HS-5 (cell line): ENCODE data around the gene KCNMA1.

Source experiments
- DNase-seq: peaks from one replicate; pipeline ENCODE4 v3.0.0-alpha.2; 2012; ENCODE audit warnings: low read depth

KCNMA1 gene

DNA sequence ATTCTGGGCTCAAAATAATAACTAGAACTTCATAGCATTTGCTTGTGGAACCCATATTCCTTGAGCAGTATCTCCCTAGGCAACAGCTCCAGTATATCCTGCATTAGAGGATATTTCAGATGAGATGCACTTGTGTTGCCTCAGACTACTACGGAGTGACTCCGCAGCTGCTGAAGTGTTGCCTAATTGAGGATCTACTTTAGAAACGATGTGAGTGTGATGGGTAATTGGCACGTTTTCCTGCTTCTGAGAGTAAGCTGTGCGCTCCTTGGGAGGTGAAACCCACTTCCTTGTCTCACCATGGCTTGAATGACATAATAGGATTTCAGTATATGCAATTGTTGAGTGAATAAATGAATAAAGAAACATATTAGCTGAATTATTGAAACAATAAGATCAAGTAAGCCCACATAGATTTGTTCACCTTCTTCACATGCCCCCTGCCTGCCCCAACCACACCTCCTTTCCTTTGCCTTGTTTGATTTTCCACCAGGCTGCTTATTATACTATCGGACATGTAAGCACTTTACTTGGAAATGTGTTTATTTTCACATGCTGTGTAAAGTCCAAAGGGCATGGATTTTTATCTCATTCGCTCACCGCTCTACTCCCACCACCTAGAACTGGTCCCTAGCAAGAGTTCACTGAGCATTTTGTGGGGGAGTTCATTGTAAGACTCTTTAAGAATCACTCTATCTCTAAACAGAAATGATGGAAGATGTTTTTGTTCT lies 303.8 kb downstream of the KCNMA1 start:
- DNase-seq, result no peak

DNA sequence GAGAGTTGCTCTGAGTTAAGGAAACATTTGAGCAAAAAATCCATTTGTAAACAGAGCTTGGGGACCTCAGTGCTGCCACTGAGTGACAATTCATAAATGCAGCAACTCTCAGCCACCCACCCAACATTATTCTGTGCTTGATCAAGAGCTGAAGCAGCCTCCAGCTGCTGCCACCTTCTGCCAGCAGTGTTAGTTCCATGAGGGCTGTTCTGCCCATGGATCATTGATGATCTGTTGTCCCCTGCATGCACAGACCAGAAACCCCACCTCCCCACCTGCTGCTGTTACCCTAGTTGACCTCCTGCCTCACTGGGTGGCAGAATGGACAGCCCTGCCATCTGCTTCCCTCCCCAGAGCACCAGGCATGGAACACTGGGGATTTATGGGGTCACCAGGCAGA lies 305.4 kb downstream of the KCNMA1 start:
- no peak for DNase-seq

DNA sequence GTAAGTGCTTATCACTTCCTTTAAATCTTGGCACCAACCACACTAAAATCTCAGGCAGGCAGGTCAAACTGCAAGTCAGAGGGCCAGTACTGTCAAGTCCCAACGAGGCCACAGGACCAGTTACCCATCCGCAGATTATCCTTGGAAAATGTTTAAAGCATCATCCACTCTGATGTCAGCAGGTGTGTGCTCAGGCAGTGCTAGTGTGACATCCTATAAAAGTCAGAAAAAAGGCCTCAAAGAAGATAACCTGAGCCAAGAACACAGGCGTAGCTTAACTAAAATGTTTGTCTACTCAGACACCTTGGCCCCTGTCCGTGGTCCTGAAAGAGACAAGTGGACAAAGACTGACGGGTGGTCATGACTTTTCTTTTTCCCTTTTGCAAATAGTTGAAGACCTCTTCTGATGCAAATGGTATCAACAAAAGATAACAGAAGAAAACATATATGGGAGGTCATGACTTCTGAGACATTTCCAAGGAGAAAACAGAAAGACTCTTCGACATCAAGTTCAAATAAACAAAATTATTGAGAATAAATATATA lies 309.3 kb downstream of the KCNMA1 start:
- DNase-seq, result no peak

DNA sequence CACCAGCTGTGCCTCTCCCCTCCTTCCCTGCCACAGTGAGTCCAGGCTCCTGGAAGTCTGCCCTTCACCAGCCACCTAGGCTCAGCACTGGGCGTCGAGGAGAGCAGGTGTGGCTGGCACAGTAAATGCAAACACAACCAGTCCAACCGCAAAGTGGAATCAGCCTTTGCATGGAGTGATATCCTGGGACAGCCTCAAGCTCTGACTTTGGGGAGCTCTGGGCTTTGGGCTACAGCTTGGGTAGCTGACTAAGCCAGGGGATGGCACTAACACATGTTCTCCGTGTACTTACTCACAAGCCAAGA lies 312.4 kb downstream of the KCNMA1 start:
- no peak for DNase-seq

- no peak for DNase-seq
These were observed 315.8 kb downstream of the KCNMA1 start for GRCh38 chr10:77321838-77322237.

DNA sequence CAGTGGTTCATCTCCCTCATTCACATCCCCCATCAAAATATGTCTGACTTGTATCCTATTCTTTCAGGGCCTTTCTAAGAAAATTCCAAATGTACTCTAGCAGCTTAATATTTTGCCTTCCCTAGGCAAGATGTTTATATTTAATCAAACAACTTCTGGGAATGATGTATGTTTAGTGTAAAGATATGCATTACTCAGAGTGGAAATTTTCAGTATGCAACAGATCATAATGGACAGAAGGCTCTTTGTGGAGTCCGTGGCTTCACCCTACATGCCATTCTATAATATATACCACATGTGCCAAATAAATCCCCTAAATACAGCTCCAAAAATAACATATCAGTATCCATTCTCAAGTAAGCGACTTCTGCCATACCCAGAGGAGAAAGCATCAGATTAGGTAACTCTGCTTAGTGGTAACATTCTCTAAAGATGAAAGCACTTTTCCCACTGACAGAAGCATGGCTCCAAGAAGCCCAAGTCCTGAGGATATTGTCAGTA lies 316.6 kb downstream of the KCNMA1 start:
- DNase-seq, result peak; percentile 86

GRCh38 chr10:77319557-77319956 lies 318.1 kb downstream of the KCNMA1 start:
- no peak for DNase-seq

GRCh38 chr10:77318739-77319138 lies 318.9 kb downstream of the KCNMA1 start:
- no peak for DNase-seq

DNA sequence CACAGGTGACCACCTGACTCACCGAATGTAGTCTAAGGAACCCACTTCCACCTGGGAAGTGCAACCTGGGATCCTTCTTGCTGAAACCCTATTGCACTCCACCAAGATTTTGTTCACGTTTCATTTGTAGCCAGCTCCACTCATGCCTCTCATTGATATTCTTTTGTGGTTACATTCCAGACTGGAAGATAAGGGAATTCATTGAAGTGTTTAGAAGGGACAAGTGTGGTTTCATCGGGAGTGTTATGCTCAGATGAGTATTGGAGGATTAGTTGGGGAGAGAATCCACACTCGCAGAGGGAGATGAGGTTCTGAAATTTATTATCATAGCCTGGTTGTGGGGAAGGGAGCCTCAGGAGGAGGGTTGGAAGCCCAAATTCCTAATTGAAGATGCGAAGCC lies 320.4 kb downstream of the KCNMA1 start:
- DNase-seq, result no peak

DNA sequence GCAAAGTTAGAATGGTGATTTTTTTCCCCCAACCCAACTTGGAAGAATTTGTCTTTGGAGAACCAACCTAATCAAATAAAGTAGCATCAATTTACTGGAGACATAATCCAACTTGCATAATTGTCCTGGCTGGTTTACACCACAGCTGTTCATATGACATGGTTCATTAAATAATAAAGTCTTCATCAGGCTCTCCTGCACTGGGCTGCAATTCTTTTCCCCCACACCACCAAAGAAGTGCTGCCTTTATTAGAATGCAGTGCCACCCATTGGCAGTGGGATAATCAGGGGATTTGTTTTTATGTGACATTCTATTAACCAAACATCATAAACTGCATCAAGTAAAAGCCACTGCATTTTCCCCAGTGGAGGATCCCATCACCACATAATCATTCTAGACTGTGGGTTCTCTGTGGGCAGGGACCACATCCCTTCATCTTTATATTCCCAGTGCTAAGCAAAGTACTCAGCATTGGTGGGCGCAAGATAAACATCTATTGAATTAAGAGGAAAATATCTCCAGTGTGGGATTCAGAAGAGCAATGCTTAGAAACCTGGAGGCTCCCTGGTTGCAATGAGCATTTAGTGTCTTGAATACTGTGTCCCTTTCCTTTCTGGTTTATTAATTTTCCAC lies 322.0 kb downstream of the KCNMA1 start:
- DNase-seq, result no peak

DNA sequence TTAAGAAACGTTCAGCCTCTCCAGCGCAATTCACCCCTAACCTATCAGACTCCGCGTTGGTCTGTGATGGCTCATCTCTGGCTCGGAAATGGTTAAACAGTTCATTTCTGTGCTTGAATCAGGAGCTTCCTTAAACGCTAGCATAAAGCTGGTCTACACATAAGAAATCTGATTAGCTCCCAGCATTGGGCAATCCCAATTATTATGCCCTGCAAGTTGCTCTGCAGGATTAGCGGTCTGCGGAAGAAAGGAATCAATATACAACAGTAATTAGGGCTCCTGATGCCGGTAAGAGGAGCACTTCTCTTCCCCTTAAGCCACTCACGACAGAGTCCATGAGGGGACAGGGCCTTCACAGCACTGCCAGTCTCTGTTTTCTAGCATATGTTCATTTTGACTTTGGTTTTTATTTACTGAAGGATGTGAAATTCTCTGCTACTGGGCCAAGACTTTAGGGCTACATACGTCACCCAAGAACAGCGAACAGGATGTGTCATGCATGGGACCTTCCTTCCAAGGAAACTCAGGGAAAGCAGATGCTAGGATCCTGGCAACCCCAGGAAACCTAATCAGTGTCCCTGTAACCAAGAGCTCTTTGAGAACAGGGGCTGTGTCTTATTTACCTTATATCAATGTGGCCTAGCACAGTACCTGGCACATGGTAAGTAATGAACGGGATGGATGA lies 324.4 kb downstream of the KCNMA1 start:
- no peak for DNase-seq

DNA sequence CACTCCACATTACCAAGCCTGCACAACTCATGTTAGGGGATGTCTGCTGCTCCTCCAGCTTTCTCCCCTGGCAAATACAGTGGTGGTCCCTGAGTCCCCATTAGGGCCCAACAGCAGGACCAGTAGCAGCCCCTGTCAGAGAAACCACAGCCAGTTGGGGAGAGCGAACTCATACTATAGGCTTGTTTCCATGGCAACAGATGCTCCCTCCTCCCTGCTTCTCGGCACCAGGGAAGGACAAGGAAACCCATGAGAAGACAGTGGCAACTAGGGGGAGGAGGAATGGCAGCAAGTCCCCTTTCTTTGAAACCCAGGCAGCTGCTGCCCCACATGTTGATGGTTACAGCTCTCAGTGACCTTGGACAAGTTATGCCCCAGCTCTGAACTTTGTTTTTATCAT lies 326.4 kb downstream of the KCNMA1 start:
- DNase-seq, result no peak

DNA sequence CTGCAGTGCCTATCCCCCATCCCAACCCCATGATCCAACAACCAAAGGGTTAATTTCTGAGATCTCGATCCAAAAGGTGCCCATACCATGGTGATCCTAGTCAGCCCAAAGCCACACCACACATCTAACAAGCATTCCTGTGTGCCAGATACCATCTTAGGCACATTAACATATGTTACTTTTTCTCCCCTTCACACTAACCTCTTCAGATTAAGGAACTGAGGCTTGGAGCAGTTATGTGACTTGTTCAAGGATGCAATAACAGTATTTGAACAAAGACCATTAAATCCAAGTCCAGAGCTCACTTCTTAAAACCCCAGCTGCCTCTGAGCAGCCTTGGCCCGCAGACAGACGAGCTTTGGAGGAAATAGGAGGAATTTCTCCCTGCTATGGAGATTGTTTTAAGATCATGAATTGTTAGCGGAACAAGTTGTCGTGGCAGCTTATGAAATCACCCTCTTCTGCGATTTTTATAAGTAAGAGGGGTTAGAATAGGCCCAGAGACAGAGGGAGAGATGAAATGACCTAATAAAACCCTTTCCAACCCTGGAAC lies 327.2 kb downstream of the KCNMA1 start:
- DNase-seq, result no peak

DNA sequence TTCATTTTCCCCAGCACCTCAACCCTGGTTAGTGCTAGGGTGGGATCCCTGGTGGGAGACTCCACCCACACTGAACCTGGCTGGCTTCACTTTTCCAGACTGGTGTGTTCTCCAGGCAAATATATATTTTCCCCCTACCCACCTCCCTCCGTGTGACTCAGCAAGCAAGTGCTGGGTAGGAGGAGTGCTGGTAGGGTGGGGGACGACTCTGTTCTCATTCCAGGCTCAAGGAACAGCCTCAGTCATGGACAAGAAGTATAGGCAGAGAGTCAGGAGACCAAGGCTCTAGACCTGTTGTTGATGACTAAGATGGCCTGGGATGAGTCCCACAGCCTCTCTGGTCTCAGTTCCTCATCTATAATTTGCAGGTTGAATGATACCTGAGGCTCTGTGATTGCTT lies 328.1 kb downstream of the KCNMA1 start:
- DNase-seq, result no peak

- DNase-seq, result no peak
These were observed 328.5 kb downstream of the KCNMA1 start for GRCh38 chr10:77309092-77309491.

DNA sequence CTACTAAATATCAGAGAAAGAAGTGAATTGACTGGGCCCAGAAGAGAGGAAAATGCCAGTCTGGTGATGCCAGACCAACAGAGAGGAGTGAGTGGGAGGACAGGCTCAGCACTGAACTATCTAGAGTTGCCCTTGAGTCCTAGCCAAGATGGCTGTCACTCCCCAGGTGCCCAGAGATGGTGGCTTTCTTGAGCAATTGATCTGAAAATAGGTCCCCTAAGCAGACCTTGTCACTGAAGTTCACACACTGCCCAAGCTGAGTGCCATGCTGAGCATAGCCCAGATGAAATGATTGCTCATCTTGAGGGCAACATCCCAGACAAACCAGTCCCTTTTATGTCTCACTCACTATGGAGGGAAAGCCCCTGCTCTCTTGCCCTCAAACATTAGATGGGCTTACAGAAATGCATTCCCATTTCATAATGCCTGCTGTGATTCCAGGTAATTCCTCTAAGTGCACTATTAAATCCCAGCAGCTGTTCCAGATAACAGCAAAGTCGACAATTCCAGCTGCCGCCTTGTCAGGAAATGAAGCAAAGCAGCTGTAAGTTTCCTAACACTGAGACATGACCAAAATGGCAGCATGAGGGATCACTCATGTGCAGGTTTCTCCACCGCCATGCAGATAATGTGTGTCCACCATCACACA lies 329.4 kb downstream of the KCNMA1 start:
- DNase-seq, result no peak

DNA sequence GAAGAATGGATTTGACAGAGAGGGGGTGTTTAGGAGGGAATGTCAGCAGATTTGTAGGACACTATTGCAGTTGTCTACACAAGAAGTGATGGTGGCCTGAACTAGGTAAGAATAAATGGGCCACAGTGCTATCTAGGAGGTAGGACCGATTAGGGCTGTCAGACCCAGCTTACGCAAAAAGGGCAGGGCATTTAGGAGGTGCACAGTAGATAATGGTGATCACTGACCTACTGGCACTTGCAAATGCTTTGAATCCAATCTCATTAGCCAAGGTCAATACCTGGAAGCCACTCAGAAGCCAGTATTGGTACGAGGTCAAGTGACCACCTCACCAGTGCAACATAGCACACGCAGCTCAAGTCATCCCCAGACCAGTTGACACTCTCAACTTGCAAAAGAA lies 330.9 kb downstream of the KCNMA1 start:
- no peak for DNase-seq

DNA sequence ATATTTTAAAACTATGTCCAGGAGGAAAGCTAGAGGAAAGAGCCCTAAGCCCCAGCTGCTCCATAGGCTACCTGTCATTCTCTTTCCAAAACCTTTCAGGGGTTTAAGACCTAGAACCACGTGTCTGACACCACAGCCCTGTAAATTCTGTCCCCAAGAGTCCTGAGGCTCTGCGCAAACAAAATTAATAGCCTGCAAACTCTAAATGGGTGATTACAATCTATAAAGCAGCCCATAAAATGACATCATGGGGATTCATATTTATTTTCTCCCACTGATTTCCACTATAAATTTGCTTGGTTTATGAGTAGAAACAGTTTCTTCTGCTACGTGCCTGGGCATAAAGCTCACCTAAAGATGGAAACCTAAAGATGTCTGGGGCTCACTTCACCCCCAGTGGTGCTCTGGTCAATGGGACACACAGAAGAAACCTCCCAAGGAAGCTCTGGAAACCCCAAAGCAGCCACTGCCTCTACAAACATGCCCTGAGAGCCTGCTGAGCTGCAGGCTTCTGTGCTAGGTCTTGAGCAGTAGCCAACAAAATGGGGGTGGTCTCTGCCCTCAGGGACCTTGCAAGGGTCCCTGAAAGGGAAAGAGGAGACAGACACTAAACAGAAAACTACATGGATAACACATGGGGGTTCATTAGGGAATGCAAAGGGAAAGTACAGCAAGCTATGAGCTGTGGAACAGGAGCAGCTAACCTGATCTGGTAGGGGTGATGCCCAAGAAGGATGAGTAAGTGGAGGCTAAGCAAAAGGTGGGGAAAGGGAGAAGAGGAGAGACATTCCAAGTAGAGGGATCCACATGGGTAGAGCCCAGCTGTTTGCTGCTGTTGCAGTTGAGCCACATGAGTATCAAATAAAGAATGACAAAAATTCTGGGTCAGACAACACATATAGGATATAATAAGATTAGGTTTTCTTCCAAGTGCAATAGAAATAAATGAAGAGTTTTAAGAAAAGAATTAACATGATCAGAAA lies 331.7 kb downstream of the KCNMA1 start:
- no peak for DNase-seq

GRCh38 chr10:77304192-77304591 lies 333.4 kb downstream of the KCNMA1 start:
- DNase-seq, result no peak

DNA sequence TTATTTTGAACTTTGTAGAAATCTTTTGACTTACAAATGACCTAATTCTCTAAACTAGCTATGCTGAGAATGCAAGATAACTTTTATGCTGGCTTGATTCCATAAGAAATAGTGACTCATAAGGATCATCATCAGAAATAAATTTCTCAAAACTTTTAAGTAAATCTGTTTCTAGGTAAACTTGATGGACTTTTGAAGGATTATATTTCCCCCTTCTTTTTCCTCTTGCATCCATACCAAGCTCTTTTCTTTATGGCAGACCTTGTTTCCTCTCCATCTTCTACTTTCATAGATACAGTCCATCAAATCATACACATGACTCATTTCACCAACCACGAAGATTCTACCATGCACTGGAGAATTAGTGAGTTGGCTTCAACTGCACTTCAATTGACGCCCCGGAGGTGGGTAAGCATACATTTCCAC lies 336.3 kb downstream of the KCNMA1 start:
- peak; percentile 56 for DNase-seq

- DNase-seq, result no peak
These were observed 336.8 kb downstream of the KCNMA1 start for GRCh38 chr10:77300682-77301302.
